GM20431 (cell line): ENCODE results near the gene BARX2.

Source experiments
- in situ Hi-C: fragments of 300-500 bp; cut with MseI, MboI; formaldehyde crosslinking; loops from one replicate; pipeline ENCODE4 v1.15.0; 2020; ENCODE audit warnings: low sequenced_read_pairs; ENCODE audit not compliant: unreplicated experiment

Gene BARX2

DNA sequence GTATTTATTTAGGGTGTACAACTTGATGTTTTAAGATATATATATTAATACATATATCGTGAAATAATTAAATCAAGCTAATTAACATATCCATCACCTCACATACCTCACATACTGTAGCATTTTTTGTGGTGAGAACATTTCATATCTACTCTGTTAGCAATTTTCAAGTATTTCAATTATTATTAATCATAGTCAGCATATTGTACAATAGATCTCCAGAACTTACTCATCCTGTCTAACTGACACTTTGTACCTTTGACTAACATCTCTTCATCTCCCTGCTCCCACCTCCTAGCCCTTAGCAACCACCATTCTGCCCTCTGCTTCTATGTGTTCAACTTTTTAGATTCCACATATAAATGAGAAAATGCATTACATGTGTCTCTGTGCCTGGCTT, 108.4 kb downstream of the BARX2 start:
- in situ Hi-C loops: no loop called here

DNA sequence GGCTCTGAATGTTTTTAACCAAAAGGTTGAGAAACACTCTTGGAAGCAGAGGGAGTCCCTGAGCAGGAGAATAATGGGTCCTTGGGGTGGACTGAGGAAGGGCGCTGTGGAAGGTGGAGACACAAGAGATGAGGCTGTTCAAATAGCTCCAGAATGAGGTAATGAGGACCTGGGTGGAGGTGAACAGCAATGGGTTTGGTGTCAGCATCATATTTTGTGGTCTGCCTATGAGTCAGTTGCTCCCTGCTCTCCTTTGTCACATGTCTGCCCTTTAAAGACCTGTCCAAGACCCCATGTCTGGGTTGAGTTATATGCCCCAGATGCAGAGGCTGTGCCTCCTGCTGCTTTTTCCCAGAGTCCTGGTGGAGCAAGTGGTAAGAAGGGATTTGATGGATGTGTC, 113.6 kb downstream of the BARX2 start:
- in situ Hi-C loops: no loop called here

- in situ Hi-C loops: no loop called here
Measured at GRCh38 chr11:129490004-129490403, 114.4 kb downstream of the BARX2 start.

- in situ Hi-C loops: no loop called here
Measured at GRCh38 chr11:129493746-129494145, 118.1 kb downstream of the BARX2 start.
